Activated CD4-positive, alpha-beta T cell treated with anti-CD3 and anti-CD28 coated beads, Interleukin-2, amount 10 ng/mL, durations not matched to agents 24 days and 14 days (primary cell): ENCODE measurements around the gene ITPK1. TPM values are rescaled to one million over a fixed set of nuclear protein-coding genes. Genes with fewer than 3 reads are reported as not detected.

ENCODE experiments used
- DNase-seq: peaks from one replicate; pipeline ENCODE4 v3.0.0; 2022
- H3K27ac Mint-ChIP-seq: one replicate; pipeline ENCODE4 v1.8.0; 2022; ENCODE audit warnings: mild to moderate bottlenecking, mixed read lengths
- H3K27me3 Mint-ChIP-seq: one replicate; pipeline ENCODE4 v1.8.0; 2022; ENCODE audit warnings: mixed read lengths
- H3K36me3 Mint-ChIP-seq: one replicate; pipeline ENCODE4 v1.8.0; 2022; ENCODE audit warnings: low read depth, mild to moderate bottlenecking, mixed read lengths
- H3K4me1 Mint-ChIP-seq: one replicate; pipeline ENCODE4 v1.8.0; 2021; ENCODE audit warnings: mixed read lengths
- H3K4me3 Mint-ChIP-seq: one replicate; pipeline ENCODE4 v1.8.0; 2022; ENCODE audit warnings: mild to moderate bottlenecking, moderate library complexity, mixed read lengths
- H3K9me3 Mint-ChIP-seq: one replicate; pipeline ENCODE4 v1.8.0; 2021; ENCODE audit warnings: mixed read lengths
- intact Hi-C: fragments of 100-400 bp; cut with micrococcal nuclease; formaldehyde crosslinking; loops from one replicate; pipeline ENCODE4 v1.15.1; 2023
- total RNA-seq: library from RNA; stranded (reverse); gene quantifications from 2 replicates; pipeline ENCODE4 v1.2.3, GENCODE V29; 2022

Gene ITPK1
- total RNA-seq, 1 donor from 2014 or later, result 71.0 TPM

DNA sequence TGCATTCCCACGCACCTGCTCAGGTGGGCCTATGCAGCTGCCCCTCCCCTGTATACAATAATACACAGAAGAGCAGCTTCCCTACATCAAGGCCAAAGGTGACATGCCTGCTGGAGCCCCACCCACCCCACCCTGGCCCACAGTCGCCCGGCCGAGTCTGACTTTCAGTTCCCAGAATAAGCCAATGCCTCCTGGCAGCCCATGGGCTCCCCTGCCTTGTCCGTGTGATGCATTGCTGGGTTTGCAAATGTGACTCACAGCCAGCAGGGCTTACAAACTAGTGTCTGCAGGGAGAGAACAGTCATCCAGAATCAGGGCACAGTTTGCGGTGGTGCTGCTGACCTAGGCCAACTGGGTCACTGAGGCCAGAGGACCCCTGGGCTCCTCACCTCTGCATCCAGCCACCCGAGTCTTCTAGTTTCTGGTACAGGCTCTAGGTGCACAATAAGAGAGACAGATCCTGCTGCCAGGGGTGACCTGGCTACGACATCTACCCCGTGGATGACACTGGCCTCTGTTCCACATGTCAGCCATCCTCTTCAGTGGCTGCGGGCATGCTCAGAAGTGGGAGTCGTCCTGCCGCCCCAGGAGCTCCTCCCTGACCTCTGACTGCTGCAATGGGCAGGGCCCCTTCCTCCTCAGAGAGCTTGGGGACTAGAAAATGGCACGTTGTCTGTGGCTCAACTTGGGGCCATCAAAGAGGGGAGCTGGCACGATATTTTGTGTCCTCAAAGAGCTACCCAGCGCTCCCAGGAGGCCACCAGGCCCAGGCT lies 108.3 kb downstream of the ITPK1 start:
- intact Hi-C loops, result no loop called here
- no peaks in the 10 kb centered on the region for H3K36me3 Mint-ChIP-seq
- H3K27me3 Mint-ChIP-seq, result no peaks in the 10 kb centered on the region
- no peaks in the 10 kb centered on the region for H3K9me3 Mint-ChIP-seq
- no peak overlapping the region for H3K27ac Mint-ChIP-seq
- no peak for DNase-seq
- H3K4me3 Mint-ChIP-seq, result no peak overlapping the region
- H3K4me1 Mint-ChIP-seq, result peaks cover 9% of the 10 kb centered on the region

DNA sequence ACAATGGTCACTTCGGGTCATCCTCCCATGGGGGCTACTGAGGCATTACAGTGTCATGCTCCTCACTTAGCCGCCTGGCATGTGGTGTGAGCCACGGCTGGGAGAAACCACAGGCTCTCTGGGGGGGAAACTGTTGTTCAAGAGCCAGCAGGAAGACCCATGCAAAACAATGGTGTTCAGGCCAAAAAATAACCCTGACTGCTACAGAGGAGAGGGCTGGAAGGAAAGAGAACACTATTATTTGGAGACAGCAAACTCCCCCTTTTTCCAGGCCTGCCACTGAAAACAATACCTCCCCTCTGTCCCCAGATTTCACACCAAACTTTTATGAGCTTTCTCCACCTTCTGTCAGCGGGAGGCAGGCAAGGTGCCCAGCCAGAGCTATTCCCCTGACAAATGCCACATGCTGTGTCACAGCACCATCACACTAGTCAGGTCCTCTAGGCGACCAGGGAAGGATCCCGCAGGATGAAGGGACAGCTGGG lies 109.1 kb downstream of the ITPK1 start:
- DNase-seq, result no peak
- H3K36me3 Mint-ChIP-seq, result no peaks in the 10 kb centered on the region
- H3K27me3 Mint-ChIP-seq, result no peaks in the 10 kb centered on the region
- H3K9me3 Mint-ChIP-seq, result no peaks in the 10 kb centered on the region
- H3K27ac Mint-ChIP-seq, result no peak overlapping the region
- H3K4me3 Mint-ChIP-seq, result no peak overlapping the region
- H3K4me1 Mint-ChIP-seq, result peaks cover 6% of the 10 kb centered on the region
- intact Hi-C loops, result no loop called here

DNA sequence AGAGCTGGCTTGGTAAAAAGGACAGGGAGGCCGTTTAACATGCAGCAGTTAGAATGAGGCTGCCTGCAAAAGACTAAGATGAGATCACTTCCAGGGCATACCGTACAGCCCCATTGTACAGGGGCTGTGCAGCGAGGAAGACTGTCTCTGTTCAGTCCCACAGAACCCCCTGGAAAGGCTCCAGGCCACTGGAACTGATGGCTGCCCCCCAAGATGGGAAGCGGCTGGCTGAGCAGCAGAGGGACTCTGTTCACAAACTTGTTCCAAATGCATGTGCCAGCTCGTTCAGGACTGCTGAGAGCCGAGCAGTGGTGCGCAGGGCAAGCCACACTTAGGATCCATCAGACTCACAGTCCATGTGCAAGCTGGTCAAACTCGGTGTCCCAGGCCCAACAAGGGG lies 109.9 kb downstream of the ITPK1 start:
- no peak overlapping the region for H3K27ac Mint-ChIP-seq
- intact Hi-C loops, result no loop called here

DNA sequence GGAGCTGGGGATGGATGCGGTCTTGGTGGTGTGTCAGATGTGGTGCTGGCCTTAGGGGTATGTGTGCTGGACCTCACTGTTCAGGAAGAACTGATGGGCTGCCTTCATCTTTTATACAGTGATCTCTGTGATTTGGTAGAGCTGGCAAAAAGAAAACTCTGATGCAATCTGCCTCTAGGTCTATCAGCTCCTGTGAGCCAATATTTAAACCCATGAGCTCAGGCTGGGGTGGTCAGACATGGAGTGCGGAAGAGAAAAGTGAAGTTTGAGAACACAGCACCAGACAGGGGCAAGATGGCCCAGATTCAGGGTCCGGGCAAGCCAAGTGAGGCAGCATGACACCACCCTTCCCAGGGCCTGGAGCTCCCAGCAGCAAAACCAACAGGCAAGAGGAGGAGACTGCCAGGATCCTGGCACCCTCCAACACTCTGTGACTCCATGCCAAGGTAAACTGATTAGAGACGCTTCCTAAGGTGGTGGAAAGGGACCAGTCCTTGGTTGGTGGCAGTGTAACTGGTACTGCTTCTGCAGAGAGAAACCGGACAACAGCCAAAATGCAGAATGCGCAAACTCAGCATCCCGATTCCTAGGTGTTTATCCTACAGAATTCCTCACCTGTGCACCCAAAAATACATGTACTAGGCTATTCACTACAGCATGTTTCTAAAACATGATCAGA lies 110.5 kb downstream of the ITPK1 start:
- no peak overlapping the region for H3K4me3 Mint-ChIP-seq
- H3K27ac Mint-ChIP-seq, result no peak overlapping the region
- H3K27me3 Mint-ChIP-seq, result no peaks in the 10 kb centered on the region
- H3K36me3 Mint-ChIP-seq, result no peaks in the 10 kb centered on the region
- intact Hi-C loops, result no loop called here
- H3K9me3 Mint-ChIP-seq, result no peaks in the 10 kb centered on the region
- peaks cover 6% of the 10 kb centered on the region for H3K4me1 Mint-ChIP-seq
- no peak for DNase-seq

More for the DNA sequence above, 109.9 kb downstream of the ITPK1 start:
- no peaks in the 10 kb centered on the region for H3K9me3 Mint-ChIP-seq
- H3K36me3 Mint-ChIP-seq, result no peaks in the 10 kb centered on the region
- no peaks in the 10 kb centered on the region for H3K27me3 Mint-ChIP-seq
- no peak for DNase-seq
- no peak overlapping the region for H3K4me3 Mint-ChIP-seq
- peaks cover 6% of the 10 kb centered on the region for H3K4me1 Mint-ChIP-seq

- intact Hi-C loops, result no loop called here
- no peak for DNase-seq
- Mint-ChIP-seq H3K4me3 (no peak overlapping the region), H3K27ac (no peak overlapping the region), H3K27me3 (no peaks in the 10 kb centered on the region), H3K4me1 (peaks cover 6% of the 10 kb centered on the region), H3K9me3 (no peaks in the 10 kb centered on the region), H3K36me3 (no peaks in the 10 kb centered on the region)
Measured at GRCh38 chr14:93004699-93005082, 111.0 kb downstream of the ITPK1 start.

DNA sequence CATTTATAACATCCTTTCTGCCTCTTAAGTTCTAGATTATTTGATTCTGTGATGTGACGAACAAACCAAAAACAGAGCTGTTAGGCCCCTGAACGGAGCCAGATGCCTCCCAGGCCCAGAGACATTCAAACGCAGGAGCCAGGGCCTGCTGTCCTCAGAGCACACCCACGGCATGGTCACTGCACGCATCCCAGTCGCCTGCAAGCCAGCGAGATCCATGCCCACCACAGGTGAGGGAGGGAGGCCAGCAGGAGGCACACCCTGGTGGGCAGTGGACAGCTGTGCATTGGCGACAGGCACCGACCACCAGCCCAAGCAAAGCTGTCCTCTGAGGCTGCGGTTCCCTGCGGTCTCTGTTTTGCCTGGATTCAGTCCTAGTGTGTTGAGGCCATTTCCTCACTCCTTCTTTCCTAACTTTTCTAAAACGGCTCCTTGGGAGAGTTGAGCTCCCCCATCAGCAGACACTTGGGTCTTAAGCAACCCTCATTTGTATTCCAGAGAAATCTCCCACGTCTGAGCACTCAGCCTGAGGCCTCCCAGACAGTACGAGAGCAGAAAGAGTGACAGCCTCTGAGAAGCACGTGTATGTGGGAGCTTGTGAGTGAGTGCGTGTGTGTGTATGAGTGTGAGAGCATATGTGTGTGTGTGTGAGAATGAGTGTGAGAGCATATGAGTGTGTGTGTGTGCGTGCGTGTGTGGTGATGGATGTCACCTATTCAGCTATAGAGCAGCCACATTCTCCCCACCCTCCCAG lies 111.6 kb downstream of the ITPK1 start:
- Mint-ChIP-seq H3K9me3 (no peaks in the 10 kb centered on the region), H3K4me3 (no peak overlapping the region), H3K27ac (no peak overlapping the region), H3K4me1 (peaks cover 6% of the 10 kb centered on the region), H3K27me3 (no peaks in the 10 kb centered on the region), H3K36me3 (no peaks in the 10 kb centered on the region)
- DNase-seq, result no peak
- intact Hi-C loops, result no loop called here

DNA sequence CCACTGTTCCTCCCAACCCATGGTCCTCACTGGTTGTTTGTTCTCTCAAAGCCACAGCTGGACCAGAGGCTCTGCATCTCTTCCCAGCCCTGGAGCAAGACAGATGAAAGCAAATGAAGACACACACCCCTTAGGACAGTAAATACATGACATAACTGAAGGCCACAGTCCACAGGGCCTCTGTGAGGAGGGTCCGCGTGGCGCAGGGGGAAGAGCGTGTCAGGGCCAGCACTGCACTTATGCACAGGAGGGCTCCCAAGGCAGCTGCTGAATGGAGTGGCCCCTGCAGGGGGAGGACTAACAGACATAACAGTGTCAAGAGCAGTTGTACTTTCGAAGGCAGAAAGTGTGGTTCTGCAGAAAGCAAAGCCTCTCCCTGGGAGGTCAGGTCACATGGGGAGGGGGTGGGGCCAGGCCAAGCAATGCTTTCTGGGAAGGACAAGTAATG lies 112.8 kb downstream of the ITPK1 start:
- peaks cover 6% of the 10 kb centered on the region for H3K4me1 Mint-ChIP-seq
- intact Hi-C loops, result no loop called here
- DNase-seq, result no peak
- H3K27me3 Mint-ChIP-seq, result no peaks in the 10 kb centered on the region
- no peaks in the 10 kb centered on the region for H3K9me3 Mint-ChIP-seq
- no peak overlapping the region for H3K4me3 Mint-ChIP-seq
- no peak overlapping the region for H3K27ac Mint-ChIP-seq
- H3K36me3 Mint-ChIP-seq, result no peaks in the 10 kb centered on the region

DNA sequence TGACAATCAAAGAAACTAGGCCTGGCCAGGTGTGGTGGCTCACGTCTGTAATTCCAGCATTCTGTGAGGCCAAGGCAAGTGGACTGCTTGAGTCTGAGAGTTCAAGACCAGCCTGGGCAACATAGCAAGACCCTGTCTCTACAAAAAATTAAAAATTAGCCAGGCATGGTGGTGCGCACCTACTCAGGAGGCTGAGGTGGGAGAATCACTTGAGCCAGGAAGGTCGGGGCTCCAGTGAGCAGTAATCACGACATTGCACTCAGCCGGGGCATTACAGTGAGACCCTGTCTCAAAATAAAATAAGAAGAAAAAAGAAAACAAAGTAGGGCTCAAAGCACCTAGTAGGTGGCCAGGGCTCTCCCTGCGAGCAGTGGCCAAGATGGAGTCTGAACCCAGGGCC lies 113.7 kb downstream of the ITPK1 start:
- H3K4me3 Mint-ChIP-seq, result no peak overlapping the region
- no peaks in the 10 kb centered on the region for H3K9me3 Mint-ChIP-seq
- no peaks in the 10 kb centered on the region for H3K27me3 Mint-ChIP-seq
- no peak overlapping the region for H3K27ac Mint-ChIP-seq
- H3K36me3 Mint-ChIP-seq, result no peaks in the 10 kb centered on the region
- intact Hi-C loops, result no loop called here
- DNase-seq, result no peak
- H3K4me1 Mint-ChIP-seq, result peaks cover 4% of the 10 kb centered on the region

DNA sequence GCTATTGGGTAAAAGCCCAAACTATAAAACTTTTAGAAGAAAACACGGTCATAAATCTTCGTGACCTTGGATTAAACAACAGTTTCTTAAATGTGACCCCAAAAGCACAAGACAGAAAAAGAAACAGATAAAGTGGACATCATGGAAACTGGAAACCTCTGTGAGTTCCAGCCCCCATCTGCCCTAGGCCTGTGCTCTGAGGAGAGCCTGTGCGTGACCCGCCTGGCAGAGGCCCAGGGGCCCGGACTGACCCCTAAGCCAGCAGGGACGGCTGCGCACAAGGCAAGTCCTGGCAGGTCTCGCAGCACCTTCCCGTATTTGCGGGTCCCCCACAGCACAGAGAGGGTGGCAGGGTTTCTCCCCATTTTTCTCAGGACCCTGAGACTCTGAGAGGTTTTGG lies 116.8 kb downstream of the ITPK1 start:
- no peak for DNase-seq
- H3K4me3 Mint-ChIP-seq, result no peak overlapping the region
- H3K9me3 Mint-ChIP-seq, result no peaks in the 10 kb centered on the region
- H3K27ac Mint-ChIP-seq, result no peak overlapping the region
- peaks cover 4% of the 10 kb centered on the region for H3K4me1 Mint-ChIP-seq
- no peaks in the 10 kb centered on the region for H3K27me3 Mint-ChIP-seq
- H3K36me3 Mint-ChIP-seq, result no peaks in the 10 kb centered on the region
- intact Hi-C loops, result no loop called here

DNA sequence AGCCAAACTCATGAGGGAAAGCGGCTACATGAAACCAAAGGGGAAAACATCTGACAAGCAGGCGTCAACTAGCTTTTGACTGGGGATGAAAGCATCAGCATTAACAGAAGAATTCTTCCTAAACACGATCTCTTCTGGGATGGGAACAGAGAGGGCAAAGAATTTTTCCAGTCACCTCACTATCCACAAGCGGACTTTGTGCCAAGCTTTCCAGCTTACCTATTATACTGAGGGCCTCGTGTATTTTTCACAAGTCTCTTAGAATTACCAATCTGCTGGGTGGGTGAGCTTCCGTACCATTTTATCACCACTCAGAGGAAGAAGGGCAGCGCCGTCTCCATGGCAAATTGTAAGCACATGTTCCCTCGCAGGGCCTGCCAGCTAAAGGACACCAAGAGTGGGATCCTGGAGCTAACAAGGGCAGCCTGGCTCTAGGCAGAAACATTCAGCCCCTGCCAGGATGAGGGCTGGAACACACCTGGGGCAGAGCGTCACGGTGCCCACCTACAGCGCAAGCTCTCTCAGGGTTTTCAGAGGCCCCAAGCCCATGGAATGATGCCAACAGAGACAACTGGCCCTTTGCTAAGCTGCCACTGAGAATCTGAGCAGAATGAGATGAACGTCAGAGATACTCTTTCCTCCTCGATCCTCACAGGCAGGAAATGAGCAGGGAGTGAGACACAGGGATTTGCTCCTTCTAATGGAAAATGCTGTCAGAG lies 118.2 kb downstream of the ITPK1 start:
- Mint-ChIP-seq H3K4me1 (no peaks in the 10 kb centered on the region), H3K4me3 (no peak overlapping the region), H3K36me3 (no peaks in the 10 kb centered on the region), H3K9me3 (no peaks in the 10 kb centered on the region), H3K27me3 (no peaks in the 10 kb centered on the region), H3K27ac (no peak overlapping the region)
- DNase-seq, result no peak
- intact Hi-C loops, result no loop called here

GRCh38 chr14:92995620-92996019 lies 120.1 kb downstream of the ITPK1 start:
- peaks cover 2% of the 10 kb centered on the region for H3K36me3 Mint-ChIP-seq
- H3K4me3 Mint-ChIP-seq, result no peak overlapping the region
- H3K27me3 Mint-ChIP-seq, result no peaks in the 10 kb centered on the region
- no peak for DNase-seq
- H3K27ac Mint-ChIP-seq, result no peak overlapping the region
- no peaks in the 10 kb centered on the region for H3K4me1 Mint-ChIP-seq
- intact Hi-C loops, result no loop called here
- no peaks in the 10 kb centered on the region for H3K9me3 Mint-ChIP-seq

GRCh38 chr14:92994942-92995341 lies 120.8 kb downstream of the ITPK1 start:
- no peaks in the 10 kb centered on the region for H3K27me3 Mint-ChIP-seq
- DNase-seq, result no peak
- no peak overlapping the region for H3K27ac Mint-ChIP-seq
- H3K9me3 Mint-ChIP-seq, result no peaks in the 10 kb centered on the region
- no peaks in the 10 kb centered on the region for H3K4me1 Mint-ChIP-seq
- no peak overlapping the region for H3K4me3 Mint-ChIP-seq
- peaks cover 2% of the 10 kb centered on the region for H3K36me3 Mint-ChIP-seq
- intact Hi-C loops, result no loop called here

- no peaks in the 10 kb centered on the region for H3K27me3 Mint-ChIP-seq
- DNase-seq, result no peak
- H3K27ac Mint-ChIP-seq, result no peak overlapping the region
- intact Hi-C loops, result no loop called here
- no peak overlapping the region for H3K4me3 Mint-ChIP-seq
- peaks cover 2% of the 10 kb centered on the region for H3K36me3 Mint-ChIP-seq
- H3K4me1 Mint-ChIP-seq, result no peaks in the 10 kb centered on the region
- no peaks in the 10 kb centered on the region for H3K9me3 Mint-ChIP-seq
Measured at GRCh38 chr14:92994131-92994676, 121.5 kb downstream of the ITPK1 start.
